GM13977 (cell line): ENCODE data around the gene NPLOC4.
"Not testable (repeated sequence)": the region's sequence is repeated elsewhere in the genome, so short reads cannot be mapped to it uniquely, and the experiment has no call there.

ENCODE experiments used
- DNase-seq: peaks from one replicate; pipeline ENCODE4 v3.0.0; 2012; ENCODE audit warnings: low spot score
- in situ Hi-C: fragments of 300-500 bp; cut with MboI; formaldehyde crosslinking; loops from one replicate; pipeline ENCODE4 v1.12.0; 2022; ENCODE audit warnings: low sequenced_read_pairs, low pct_unique_long_range_greater_than_20kb, mixed read lengths, inconsistent platforms; ENCODE audit not compliant: unreplicated experiment
- TF ChIP-seq, protein P1 (sequence below): IDR thresholded peaks from 2 replicates; pipeline ENCODE4 v1.5.1; 2012; ENCODE audit warnings: mild to moderate bottlenecking, control low read depth; ENCODE audit not compliant: insufficient read depth; ENCODE audit errors: extremely low read depth, missing control alignments

NPLOC4 gene

DNA sequence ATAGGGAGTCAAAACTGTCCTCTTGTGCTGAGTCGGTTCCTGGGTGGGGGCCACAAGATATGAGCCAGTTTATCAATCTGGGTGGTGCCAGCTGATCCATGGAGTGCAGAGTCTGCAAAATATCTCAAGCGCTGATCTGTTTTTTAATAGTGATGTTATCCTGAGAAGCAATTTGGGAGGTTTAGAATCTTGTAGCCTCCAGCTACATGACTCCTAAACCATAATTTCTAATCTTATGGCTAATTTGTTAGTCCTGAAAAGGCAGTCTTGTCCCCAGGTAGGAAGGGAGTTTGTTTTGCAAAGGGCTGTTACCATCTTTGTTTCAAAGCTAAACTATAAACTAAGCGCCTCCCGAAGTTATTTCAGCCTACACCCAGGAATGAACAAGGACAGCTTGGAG is 1.8 kb upstream of the NPLOC4 start:
- in situ Hi-C loops: no loop called here

DNA sequence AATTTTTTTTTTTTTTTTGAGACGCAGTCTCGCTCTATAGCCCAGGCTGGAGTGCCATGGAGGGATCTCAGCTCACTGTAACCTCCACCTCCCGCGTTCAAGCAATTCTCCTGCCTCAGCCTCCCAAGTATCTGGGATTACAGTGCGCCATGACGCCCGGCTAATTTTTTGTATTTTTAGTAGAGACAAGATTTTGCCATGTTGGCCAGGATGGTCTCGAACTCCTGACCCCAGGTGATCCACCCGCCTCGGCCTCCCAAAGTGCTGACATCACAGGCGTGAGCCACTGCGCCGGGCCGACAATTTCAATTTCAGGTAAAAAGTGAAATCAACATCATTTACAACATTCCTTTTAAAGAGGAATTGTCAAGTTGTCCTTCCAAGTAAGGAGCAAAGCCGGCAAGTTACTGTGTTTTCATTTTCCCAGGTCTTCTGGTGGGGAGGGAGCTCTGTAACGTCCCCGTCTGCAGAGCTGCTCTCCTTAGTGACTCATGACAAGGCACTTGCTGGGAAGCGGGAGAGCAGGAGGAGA is 873 bp downstream of the NPLOC4 start:
- in situ Hi-C loops: no loop called here
- no peak for DNase-seq
- TF ChIP-seq, protein P1, sequence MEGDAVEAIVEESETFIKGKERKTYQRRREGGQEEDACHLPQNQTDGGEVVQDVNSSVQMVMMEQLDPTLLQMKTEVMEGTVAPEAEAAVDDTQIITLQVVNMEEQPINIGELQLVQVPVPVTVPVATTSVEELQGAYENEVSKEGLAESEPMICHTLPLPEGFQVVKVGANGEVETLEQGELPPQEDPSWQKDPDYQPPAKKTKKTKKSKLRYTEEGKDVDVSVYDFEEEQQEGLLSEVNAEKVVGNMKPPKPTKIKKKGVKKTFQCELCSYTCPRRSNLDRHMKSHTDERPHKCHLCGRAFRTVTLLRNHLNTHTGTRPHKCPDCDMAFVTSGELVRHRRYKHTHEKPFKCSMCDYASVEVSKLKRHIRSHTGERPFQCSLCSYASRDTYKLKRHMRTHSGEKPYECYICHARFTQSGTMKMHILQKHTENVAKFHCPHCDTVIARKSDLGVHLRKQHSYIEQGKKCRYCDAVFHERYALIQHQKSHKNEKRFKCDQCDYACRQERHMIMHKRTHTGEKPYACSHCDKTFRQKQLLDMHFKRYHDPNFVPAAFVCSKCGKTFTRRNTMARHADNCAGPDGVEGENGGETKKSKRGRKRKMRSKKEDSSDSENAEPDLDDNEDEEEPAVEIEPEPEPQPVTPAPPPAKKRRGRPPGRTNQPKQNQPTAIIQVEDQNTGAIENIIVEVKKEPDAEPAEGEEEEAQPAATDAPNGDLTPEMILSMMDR: no peak

More for the DNA sequence above, 1.8 kb upstream of the NPLOC4 start:
- TF ChIP-seq, protein P1: no peak
- DNase-seq: no peak

DNA sequence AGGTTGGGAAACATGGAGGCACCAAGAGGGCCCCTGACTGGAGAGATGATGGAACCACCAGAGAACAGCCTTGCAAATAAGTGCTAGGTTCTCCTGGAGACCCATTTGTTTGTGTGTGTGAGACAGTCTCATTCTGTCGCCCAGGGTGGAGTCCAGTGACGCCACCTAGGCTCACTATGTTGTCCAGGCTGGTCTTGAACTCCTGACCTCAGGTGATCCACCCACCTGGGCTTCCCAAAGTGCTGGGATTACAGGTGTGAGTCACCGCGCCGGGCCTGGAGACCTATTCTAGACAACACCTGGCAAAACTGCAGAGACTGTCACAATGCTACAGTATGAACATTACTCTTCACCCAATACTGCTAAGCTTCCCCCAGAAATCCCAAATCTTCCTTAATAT is 1.5 kb downstream of the NPLOC4 start:
- TF ChIP-seq, protein P1: no peak
- in situ Hi-C loops: no loop called here
- no peak for DNase-seq

DNA sequence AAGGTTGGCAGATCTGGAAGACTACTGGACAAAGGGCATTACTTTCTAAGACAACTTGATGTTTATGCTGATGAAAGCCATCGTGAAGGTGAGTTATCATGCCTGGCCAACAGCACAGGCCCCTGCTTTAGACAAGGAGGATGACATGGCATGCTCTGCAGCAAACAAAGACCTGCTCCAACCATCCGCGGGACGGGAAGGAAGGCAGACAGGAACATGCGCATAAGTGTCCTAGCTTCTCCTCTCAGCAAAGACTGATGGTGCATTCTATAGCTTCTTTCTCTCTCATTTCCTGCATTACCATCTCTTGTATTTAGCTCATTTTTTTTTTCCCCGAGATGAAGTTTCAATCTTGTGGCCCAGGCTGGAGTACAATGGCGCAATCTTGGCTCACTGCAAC is 5.4 kb downstream of the NPLOC4 start:
- no peak for DNase-seq
- TF ChIP-seq, protein P1: no peak
- in situ Hi-C loops: no loop called here

DNA sequence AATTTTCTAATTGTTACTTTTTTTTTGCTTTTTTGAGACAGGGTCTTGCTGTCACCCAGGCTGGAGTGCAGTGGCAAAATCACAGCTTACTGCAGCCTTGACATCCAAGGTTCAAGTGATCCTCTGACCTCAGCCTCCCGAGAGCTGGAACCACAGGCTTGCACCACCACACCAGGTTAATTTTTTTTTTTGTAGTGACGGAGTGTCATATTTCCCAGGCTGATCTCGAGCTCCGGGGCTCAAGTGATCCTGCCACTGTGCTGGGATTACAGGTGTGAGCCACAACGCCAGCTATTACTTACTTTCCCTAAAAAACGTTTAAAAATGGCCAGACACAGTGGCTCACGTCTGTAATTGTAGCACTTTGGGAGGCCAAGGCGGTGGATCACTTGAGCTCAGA is 6.6 kb downstream of the NPLOC4 start:
- TF ChIP-seq, protein P1: no peak
- DNase-seq: no peak
- in situ Hi-C loops: no loop called here

DNA sequence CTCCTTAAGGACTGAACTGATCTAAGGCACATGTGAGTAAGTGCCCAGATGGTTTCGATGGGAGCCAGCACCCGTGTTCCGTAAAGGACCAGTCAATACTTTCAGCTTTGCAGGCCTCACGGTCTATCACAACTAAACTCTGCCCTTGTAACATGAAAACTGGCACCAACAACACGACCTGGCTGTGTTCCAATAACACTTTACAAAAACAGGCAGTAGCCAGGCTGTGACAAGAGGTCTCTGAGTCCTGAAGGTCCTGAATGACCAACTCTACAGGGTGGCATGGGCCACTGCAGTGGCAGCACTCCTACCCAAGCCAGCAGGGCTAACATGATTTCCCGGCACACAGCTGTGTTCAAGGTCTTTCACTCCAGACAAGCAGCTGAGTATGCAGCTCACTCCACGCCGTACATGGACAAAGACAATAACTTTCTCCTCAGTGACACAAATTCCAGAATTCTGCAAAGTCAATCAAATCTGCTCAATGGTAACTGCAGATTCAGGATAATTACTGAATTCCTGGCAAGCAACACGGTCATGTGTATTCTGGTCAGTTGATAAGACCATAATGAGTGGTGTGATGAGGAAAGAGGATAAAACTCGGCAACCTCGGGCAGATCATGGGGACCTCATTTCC is 15.3 kb downstream of the NPLOC4 start:
- no peak for DNase-seq
- TF ChIP-seq, protein P1: no peak
- in situ Hi-C loops: no loop called here

DNA sequence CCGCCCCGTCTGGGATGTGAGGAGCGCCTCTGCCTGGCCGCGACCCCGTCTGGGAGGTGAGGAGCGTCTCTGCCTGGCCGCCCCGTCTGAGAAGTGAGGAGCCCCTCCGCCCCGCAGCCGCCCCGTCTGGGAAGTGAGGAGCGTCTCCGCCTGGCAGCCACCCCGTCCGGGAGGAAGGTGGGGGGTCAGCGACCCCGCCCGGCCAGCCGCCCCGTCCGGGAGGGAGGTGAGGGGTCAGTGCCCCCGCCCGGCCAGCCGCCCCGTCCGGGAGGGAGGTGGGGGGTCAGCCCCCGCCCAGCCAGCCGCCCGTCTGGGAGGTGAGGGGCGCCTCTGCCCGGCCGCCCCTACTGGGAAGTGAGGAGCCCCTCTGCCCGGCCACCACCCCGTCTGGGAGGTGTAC is 18.6 kb downstream of the NPLOC4 start:
- in situ Hi-C loops: not testable (repeated sequence)

More for the DNA sequence above, 18.6 kb downstream of the NPLOC4 start:
- not testable (repeated sequence) for DNase-seq
